Heart left ventricle (tissue), 16 donors: Measurements from ENCODE around the gene CWF19L1. TPM values are rescaled to one million over a fixed set of nuclear protein-coding genes. Genes with fewer than 3 reads are reported as not detected.
"Not testable (repeated sequence)": the region's sequence is repeated elsewhere in the genome, so short reads cannot be mapped to it uniquely, and the experiment has no call there.

Experiments
- ATAC-seq, 4 donors: fragments of 200-7000 bp; cut with Tn5 transposase; one replicate each; pipeline ENCODE4 v1.9.1; 2020 to 2022; ENCODE audit warnings: moderate library complexity in 4 of 4, mild to moderate bottlenecking in 3 of 4, moderate number of reproducible peaks in 1 of 4
- DNase-seq, 5 donors: peaks; one replicate each; pipeline ENCODE4 v3.0.0-alpha.2; 2020
- H3K27ac ChIP-seq, 12 donors: fragments of 200-600 bp; sonication (generic) in 4 of 12; one replicate each; pipeline versions ENCODE4 v1.5.0 to v1.8.0; 2016 to 2022; ENCODE audit warnings: mild to moderate bottlenecking in 2 of 12
- H3K27me3 ChIP-seq, 9 donors: fragments of 200-600 bp; sonication (generic) in 2 of 9; one replicate each; pipeline versions ENCODE4 v1.5.1 to v1.8.0; 2016 to 2022; ENCODE audit warnings: mild to moderate bottlenecking in 3 of 9
- H3K36me3 ChIP-seq, 9 donors: fragments of 200-600 bp; sonication (generic) in 2 of 9; one replicate each; pipeline versions ENCODE4 v1.5.0 to v1.8.0; 2018 to 2022; ENCODE audit warnings: mild to moderate bottlenecking in 2 of 9
- H3K4me1 ChIP-seq, 12 donors: fragments of 200-600 bp; sonication (generic) in 4 of 12; one replicate each; pipeline versions ENCODE4 v1.5.0 to v1.8.0; 2016 to 2022; ENCODE audit warnings: mild to moderate bottlenecking in 3 of 12
- H3K4me3 ChIP-seq, 12 donors: fragments of 200-600 bp; sonication (generic) in 4 of 12; one replicate each; pipeline versions ENCODE4 v1.5.0 to v1.8.0; 2017 to 2022; ENCODE audit warnings: mild to moderate bottlenecking in 9 of 12, moderate library complexity in 4 of 12
- H3K9me3 ChIP-seq, 12 donors: fragments of 200-600 bp; sonication (generic) in 4 of 12; one replicate each; pipeline versions ENCODE4 v1.5.0 to v1.8.0; 2016 to 2022; ENCODE audit warnings: mild to moderate bottlenecking in 1 of 12
- POLR2A ChIP-seq, 2 donors: fragments of 450-650 bp; IDR thresholded peaks; one replicate each; pipeline ENCODE4 v1.6.1; 2017; ENCODE audit warnings: antibody characterized with exemption in 2 of 2, mild to moderate bottlenecking in 2 of 2, moderate library complexity in 2 of 2
- WGBS, 4 donors: extraction: QIAGEN DNeasy Blood & Tissue Kit in 2 of 4; methylation state at CpG; one replicate each; pipeline versions ENCODE4 v1.1.5 to v1.1.7; 2013 to 2018; 5-methylcytosine and 5-hydroxymethylcytosine counted together
- intact Hi-C, 10 donors: fragments of 100-400 bp; cut with DNase I; formaldehyde crosslinking; loops; one replicate each; pipeline versions ENCODE4 v1.11.1 to v1.14.2; 2022
- polyA plus RNA-seq, 2 donors: library from polyadenylated mRNA; stranded (reverse); fragments of 200-250 nt; gene quantifications; one replicate each; pipeline ENCODE4 v1.2.3, GENCODE V29; 2013
- total RNA-seq, 9 donors: library from RNA; depleted of rRNA in 2 of 9; stranded (reverse); fragments of >200 nt in 2 of 9; fragmentation: NEBNext Ultra II Directional in 3 of 9; extraction: Animal tissue kit (Norgen Biotek cat#: 25700) in 3 of 9; gene quantifications; one replicate each; pipeline versions ENCODE4 v1.1.0 to v1.2.4, GENCODE V29; 2016 to 2023
- TF ChIP-seq, protein P1 (sequence below), 12 donors: fragments of 200-600 bp; sonication (generic) in 4 of 12; IDR thresholded peaks; one replicate each; pipeline versions ENCODE4 v1.5.0 to v1.8.0; 2018 to 2022; ENCODE audit warnings: antibody characterized with exemption in 12 of 12, mild to moderate bottlenecking in 5 of 12
- donor health status: ischemic (EF 13 %, LVEDD 7.1; RV severe dilation, severe dysfunction).
- donor health status: healthy with polysubstance abuse.
- donor health status: DM: no; HTN: yes; CAD: no.
- donor health status: DM: no; HTN: no; CAD: no.
- donor health status: ischemic (EF 25% LVEDD 6.9; RV normal size, moderate dysfunction).
- donor health status: ischemic (EF 25% LVEDD 5.7; RV mildly dilated, moderate dysfunction).
- donor health status: healthy.
- donor health status: DM: yes; HTN: yes; CAD: no.
- donor health status: ischemic (EF 35%, LVEDD 5.7; RV mildly dilated, moderate dysfunction).
- donor health status: nonischemic (EF 11% LVEDD 7.7; RV severe dilation, severe dysfunction).
- donor health status: DM: yes; HTN: yes; CAD: no.
- donor health status: PGD.
- donor health status: ischemic (EF 29% LVEDD 5.4; RV normal size, mild dysfunction).
- donor health status: nonischemic (EF 23%, LVEDD 6.1; RV moderate dilation, normal function).

The CWF19L1 gene
- total and polyA plus RNA-seq, 11 donors, result 11.1 to 23.4 (median 14.3) TPM

GRCh38 chr10:100297242-100297641 lies 29.8 kb upstream of the CWF19L1 start:
- Histone ChIP-seq H3K27me3 (peaks cover 0 to 13% (median 0%) of the 10 kb centered on the region in 9 donors), H3K9me3 (peaks cover 0 to 9% (median 0%) of the 10 kb centered on the region in 12 donors), H3K27ac (no peak overlapping the region), H3K36me3 (no peaks in the 10 kb centered on the region), H3K4me1 (no peaks in the 10 kb centered on the region), H3K4me3 (no peak overlapping the region)
- DNase-seq (no peak), ATAC-seq (no peak)
- TF ChIP-seq, protein P1, sequence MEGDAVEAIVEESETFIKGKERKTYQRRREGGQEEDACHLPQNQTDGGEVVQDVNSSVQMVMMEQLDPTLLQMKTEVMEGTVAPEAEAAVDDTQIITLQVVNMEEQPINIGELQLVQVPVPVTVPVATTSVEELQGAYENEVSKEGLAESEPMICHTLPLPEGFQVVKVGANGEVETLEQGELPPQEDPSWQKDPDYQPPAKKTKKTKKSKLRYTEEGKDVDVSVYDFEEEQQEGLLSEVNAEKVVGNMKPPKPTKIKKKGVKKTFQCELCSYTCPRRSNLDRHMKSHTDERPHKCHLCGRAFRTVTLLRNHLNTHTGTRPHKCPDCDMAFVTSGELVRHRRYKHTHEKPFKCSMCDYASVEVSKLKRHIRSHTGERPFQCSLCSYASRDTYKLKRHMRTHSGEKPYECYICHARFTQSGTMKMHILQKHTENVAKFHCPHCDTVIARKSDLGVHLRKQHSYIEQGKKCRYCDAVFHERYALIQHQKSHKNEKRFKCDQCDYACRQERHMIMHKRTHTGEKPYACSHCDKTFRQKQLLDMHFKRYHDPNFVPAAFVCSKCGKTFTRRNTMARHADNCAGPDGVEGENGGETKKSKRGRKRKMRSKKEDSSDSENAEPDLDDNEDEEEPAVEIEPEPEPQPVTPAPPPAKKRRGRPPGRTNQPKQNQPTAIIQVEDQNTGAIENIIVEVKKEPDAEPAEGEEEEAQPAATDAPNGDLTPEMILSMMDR (IDR thresholded peaks at IDR 0.05), result no peak
- TF ChIP-seq POLR2A (IDR thresholded peaks at IDR 0.05), result no peak
- WGBS, 4 donors, result 66 to 77% (median 72%) methylated on average over 9 of the region's 9 CpGs
- intact Hi-C loops, result no loop called here

- intact Hi-C loops, result no loop called here
- TF ChIP-seq, protein P1 (IDR thresholded peaks at IDR 0.05), result no peak
- TF ChIP-seq POLR2A (IDR thresholded peaks at IDR 0.05), result no peak
- no peaks in the 10 kb centered on the region for H3K9me3 ChIP-seq
Measured at GRCh38 chr10:100293066-100293465, 25.6 kb upstream of the CWF19L1 start.

GRCh38 chr10:100292300-100292699 lies 24.9 kb upstream of the CWF19L1 start:
- H3K4me3 ChIP-seq, H3K36me3 ChIP-seq, H3K9me3 ChIP-seq, ATAC-seq, intact Hi-C loops: not testable (repeated sequence)
- H3K27ac ChIP-seq, result peak overlapping the region in 1 of 12 donors; percentile 65
- 70 to 84% (median 73%) methylated on average over 4 of the region's 4 CpGs for WGBS, 4 donors
- H3K4me1 ChIP-seq, result peaks cover 0 to 18% (median 0%) of the 10 kb centered on the region in 12 donors
- H3K27me3 ChIP-seq, result peaks cover 0 to 12% (median 0%) of the 10 kb centered on the region in 9 donors
- DNase-seq, result peak in 1 of 5 donors; percentile 39

More at GRCh38 chr10:100293066-100293465, 25.6 kb upstream of the CWF19L1 start:
- DNase-seq (no peak), ATAC-seq (no peak)
- no peak overlapping the region for H3K27ac ChIP-seq
- no peak overlapping the region for H3K4me3 ChIP-seq
- peaks cover 0 to 12% (median 0%) of the 10 kb centered on the region in 9 donors for H3K27me3 ChIP-seq
- peaks cover 0 to 17% (median 0%) of the 10 kb centered on the region in 12 donors for H3K4me1 ChIP-seq
- H3K36me3 ChIP-seq, result no peaks in the 10 kb centered on the region

GRCh38 chr10:100291356-100291755 lies 23.9 kb upstream of the CWF19L1 start:
- Histone ChIP-seq H3K36me3 (no peaks in the 10 kb centered on the region), H3K27ac (peak overlapping the region in 1 of 12 donors; percentile 65), H3K4me1 (peaks cover 0 to 25% (median 5%) of the 10 kb centered on the region in 12 donors), H3K27me3 (peaks cover 0 to 6% (median 0%) of the 10 kb centered on the region in 9 donors), H3K4me3 (no peak overlapping the region), H3K9me3 (no peaks in the 10 kb centered on the region)
- TF ChIP-seq POLR2A (IDR thresholded peaks at IDR 0.05), result no peak
- TF ChIP-seq, protein P1 (IDR thresholded peaks at IDR 0.05), result no peak
- intact Hi-C loops, result no loop called here
- 63 to 78% (median 73%) methylated on average over 3 of the region's 3 CpGs for WGBS, 4 donors
- DNase-seq, result no peak
- no peak for ATAC-seq

GRCh38 chr10:100289641-100290040 lies 22.2 kb upstream of the CWF19L1 start:
- Histone ChIP-seq H3K4me1 (peaks cover 0 to 38% (median 17%) of the 10 kb centered on the region in 12 donors), H3K36me3 (peaks cover 0 to 2% (median 0%) of the 10 kb centered on the region in 9 donors), H3K4me3 (no peak overlapping the region), H3K27me3 (no peaks in the 10 kb centered on the region), H3K9me3 (no peaks in the 10 kb centered on the region), H3K27ac (no peak overlapping the region)
- TF ChIP-seq, protein P1 (IDR thresholded peaks at IDR 0.05), result no peak
- TF ChIP-seq POLR2A (IDR thresholded peaks at IDR 0.05), result no peak
- intact Hi-C loops, result no loop called here
- DNase-seq (no peak), ATAC-seq (no peak)
- 86 to 96% (median 92%) methylated on average over 2 of the region's 2 CpGs for WGBS, 4 donors
